Measurements from ENCODE around the gene PRRT3.
"Not testable (repeated sequence)": the region's sequence is repeated elsewhere in the genome, so short reads cannot be mapped to it uniquely, and the experiment has no call there.

DNA sequence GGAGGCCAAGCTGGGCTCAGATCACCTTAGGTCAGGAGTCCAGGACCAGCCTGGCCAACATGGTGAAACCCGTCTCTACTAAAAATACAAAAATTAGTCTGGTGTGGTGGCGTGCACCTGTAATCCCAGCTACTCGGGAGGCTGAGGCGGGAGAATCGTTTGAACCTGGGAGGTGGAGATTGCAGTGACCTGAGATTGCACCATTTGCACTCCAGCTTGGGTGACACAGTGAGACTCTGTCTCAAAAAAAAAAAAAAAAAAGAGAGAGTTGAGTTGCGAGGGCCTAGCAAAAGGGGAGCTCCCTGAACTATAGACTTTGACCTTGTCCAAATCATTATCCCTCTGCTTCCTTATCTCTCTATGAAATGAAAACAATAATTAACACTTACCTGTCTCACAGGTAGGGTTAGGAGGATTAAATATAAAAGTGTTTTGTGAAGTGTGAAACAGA, 51.2 kb downstream of the PRRT3 start:
- TF ChIP-seq, protein P1, sequence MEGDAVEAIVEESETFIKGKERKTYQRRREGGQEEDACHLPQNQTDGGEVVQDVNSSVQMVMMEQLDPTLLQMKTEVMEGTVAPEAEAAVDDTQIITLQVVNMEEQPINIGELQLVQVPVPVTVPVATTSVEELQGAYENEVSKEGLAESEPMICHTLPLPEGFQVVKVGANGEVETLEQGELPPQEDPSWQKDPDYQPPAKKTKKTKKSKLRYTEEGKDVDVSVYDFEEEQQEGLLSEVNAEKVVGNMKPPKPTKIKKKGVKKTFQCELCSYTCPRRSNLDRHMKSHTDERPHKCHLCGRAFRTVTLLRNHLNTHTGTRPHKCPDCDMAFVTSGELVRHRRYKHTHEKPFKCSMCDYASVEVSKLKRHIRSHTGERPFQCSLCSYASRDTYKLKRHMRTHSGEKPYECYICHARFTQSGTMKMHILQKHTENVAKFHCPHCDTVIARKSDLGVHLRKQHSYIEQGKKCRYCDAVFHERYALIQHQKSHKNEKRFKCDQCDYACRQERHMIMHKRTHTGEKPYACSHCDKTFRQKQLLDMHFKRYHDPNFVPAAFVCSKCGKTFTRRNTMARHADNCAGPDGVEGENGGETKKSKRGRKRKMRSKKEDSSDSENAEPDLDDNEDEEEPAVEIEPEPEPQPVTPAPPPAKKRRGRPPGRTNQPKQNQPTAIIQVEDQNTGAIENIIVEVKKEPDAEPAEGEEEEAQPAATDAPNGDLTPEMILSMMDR (IDR thresholded peaks at IDR 0.05; ENCODE audit: low read length) = not testable (repeated sequence)
- not testable (repeated sequence) for TF ChIP-seq EZH2 (IDR thresholded peaks at IDR 0.05; ENCODE audit: borderline replicate concordance, low read length)

All from OCI-LY1 (cell line).